Chondrocyte (in vitro differentiated cells): ENCODE results near the gene RAX2. TPM values are rescaled to one million over a fixed set of nuclear protein-coding genes. Genes with fewer than 3 reads are reported as not detected.
"Not testable (repeated sequence)": the region's sequence is repeated elsewhere in the genome, so short reads cannot be mapped to it uniquely, and the experiment has no call there.

Experiments used
- DNase-seq: peaks from one replicate; pipeline ENCODE4 v3.0.0; 2021; ENCODE audit warnings: mixed read lengths, low spot score
- H3K27ac Mint-ChIP-seq: one replicate; pipeline ENCODE4 v1.8.0; 2021; ENCODE audit warnings: mild to moderate bottlenecking, moderate library complexity, mixed read lengths; ENCODE audit not compliant: unreplicated experiment
- H3K27me3 Mint-ChIP-seq: 2 replicates; pipeline ENCODE4 v1.8.0; 2021; ENCODE audit warnings: low read depth, mixed read lengths
- H3K36me3 Mint-ChIP-seq: 2 replicates; pipeline ENCODE4 v1.8.0; 2021; ENCODE audit warnings: low read depth, mixed read lengths
- H3K4me1 Mint-ChIP-seq: 2 replicates; pipeline ENCODE4 v1.8.0; 2021; ENCODE audit warnings: low read depth, mild to moderate bottlenecking, mixed read lengths
- H3K4me3 Mint-ChIP-seq: one replicate; pipeline ENCODE4 v1.8.0; 2021; ENCODE audit warnings: mild to moderate bottlenecking, moderate library complexity, mixed read lengths; ENCODE audit not compliant: unreplicated experiment
- H3K9me3 Mint-ChIP-seq: 2 replicates; pipeline ENCODE4 v1.8.0; 2021; ENCODE audit warnings: low read depth, mixed read lengths
- total RNA-seq: library from RNA; stranded (reverse); gene quantifications from 3 replicates; pipeline ENCODE4 v1.2.1, GENCODE V29; 2021
- TF ChIP-seq, protein P1 (sequence below): fragments of 200-600 bp; sonication (generic); IDR thresholded peaks from 2 replicates; pipeline ENCODE4 v1.5.0; 2021; ENCODE audit warnings: antibody characterized with exemption, mild to moderate bottlenecking, moderate library complexity

RAX2 gene
- total RNA-seq, 1 donor from 2014 or later = not detected

GRCh38 chr19:3762130-3762473 is 9.9 kb downstream of the RAX2 start:
- Mint-ChIP-seq H3K36me3 (peaks cover 6% of the 10 kb centered on the region), H3K9me3 (no peaks in the 10 kb centered on the region), H3K4me3 (peak overlapping the region; percentile 100), H3K27ac (peak overlapping the region; percentile 99), H3K4me1 (peaks cover 28% of the 10 kb centered on the region), H3K27me3 (no peaks in the 10 kb centered on the region)
- TF ChIP-seq, protein P1, sequence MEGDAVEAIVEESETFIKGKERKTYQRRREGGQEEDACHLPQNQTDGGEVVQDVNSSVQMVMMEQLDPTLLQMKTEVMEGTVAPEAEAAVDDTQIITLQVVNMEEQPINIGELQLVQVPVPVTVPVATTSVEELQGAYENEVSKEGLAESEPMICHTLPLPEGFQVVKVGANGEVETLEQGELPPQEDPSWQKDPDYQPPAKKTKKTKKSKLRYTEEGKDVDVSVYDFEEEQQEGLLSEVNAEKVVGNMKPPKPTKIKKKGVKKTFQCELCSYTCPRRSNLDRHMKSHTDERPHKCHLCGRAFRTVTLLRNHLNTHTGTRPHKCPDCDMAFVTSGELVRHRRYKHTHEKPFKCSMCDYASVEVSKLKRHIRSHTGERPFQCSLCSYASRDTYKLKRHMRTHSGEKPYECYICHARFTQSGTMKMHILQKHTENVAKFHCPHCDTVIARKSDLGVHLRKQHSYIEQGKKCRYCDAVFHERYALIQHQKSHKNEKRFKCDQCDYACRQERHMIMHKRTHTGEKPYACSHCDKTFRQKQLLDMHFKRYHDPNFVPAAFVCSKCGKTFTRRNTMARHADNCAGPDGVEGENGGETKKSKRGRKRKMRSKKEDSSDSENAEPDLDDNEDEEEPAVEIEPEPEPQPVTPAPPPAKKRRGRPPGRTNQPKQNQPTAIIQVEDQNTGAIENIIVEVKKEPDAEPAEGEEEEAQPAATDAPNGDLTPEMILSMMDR = no peak
- no peak for DNase-seq

DNA sequence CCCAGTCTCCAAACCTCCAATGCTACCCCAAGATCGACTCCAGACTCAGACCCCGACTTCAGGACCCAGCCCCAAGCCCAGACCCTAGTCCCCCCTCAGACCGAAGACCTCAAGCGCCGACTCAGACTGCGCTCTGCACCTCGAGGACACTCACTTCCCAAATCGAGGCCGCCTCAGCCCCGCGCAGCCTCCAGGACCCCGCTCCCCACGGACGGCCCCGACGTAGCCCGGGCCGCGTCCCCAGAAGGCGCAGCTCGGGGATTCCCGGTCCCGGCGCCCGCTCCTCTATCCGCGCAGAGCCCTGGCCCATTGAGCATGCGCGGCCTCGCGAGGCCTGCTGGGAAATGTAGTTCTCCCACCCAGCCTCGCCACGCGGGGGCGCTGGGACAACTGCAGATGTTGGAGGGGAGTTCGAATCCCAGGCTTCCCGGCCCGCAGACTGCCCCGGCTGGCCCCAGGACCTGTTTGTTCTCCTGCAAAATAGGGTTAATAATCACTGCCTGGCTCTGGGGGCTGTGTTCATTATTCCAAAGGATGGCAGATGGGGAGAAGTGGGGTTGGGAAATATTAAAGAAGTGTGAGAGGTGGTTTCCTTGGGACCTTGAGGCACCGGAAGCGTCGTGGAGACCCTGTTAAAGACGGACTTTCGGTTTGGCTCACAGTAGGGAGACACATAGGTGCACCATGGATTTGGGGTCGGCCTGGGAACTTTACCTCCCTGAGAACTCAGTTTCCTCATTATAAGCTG is 10.5 kb downstream of the RAX2 start, which contains the start of gene APBA3:
Gene APBA3 (minus strand): TSS at position 311 of the 748 bp plus-strand sequence. CDS start 1,428 bp downstream, outside the sequence.
- H3K27me3 Mint-ChIP-seq = no peaks in the 10 kb centered on the region

GRCh38 chr19:3760871-3761361 is 11.1 kb downstream of the RAX2 start:
- H3K4me3 Mint-ChIP-seq = peak overlapping the region; percentile 100
- no peak for DNase-seq
- no peaks in the 10 kb centered on the region for H3K27me3 Mint-ChIP-seq
- TF ChIP-seq, protein P1 = no peak
- no peaks in the 10 kb centered on the region for H3K9me3 Mint-ChIP-seq
- peak overlapping the region; percentile 94 for H3K27ac Mint-ChIP-seq
- H3K36me3 Mint-ChIP-seq = no peaks in the 10 kb centered on the region
- H3K4me1 Mint-ChIP-seq = peaks cover 28% of the 10 kb centered on the region

More for the DNA sequence above, 10.5 kb downstream of the RAX2 start, which contains the start of gene APBA3:
- DNase-seq = peak; percentile 96
- H3K4me1 Mint-ChIP-seq = peaks cover 28% of the 10 kb centered on the region
- TF ChIP-seq, protein P1 = peak; percentile 86
- H3K9me3 Mint-ChIP-seq = no peaks in the 10 kb centered on the region
- H3K27ac Mint-ChIP-seq = peak within 1 kb of the TSS; percentile 99
- peak within 1 kb of the TSS; percentile 100 for H3K4me3 Mint-ChIP-seq
- peaks cover 3% of the 10 kb centered on the region for H3K36me3 Mint-ChIP-seq

GRCh38 chr19:3759482-3760254 is 12.4 kb downstream of the RAX2 start:
- Mint-ChIP-seq H3K9me3 (no peaks in the 10 kb centered on the region), H3K27me3 (no peaks in the 10 kb centered on the region), H3K36me3 (peaks cover 3% of the 10 kb centered on the region), H3K4me1 (peaks cover 28% of the 10 kb centered on the region), H3K27ac (no peak overlapping the region), H3K4me3 (peak overlapping the region; percentile 12)
- TF ChIP-seq, protein P1 = no peak
- no peak for DNase-seq

- H3K4me3 Mint-ChIP-seq, H3K27ac Mint-ChIP-seq, H3K27me3 Mint-ChIP-seq, H3K36me3 Mint-ChIP-seq, H3K9me3 Mint-ChIP-seq, DNase-seq: not testable (repeated sequence)
- H3K4me1 Mint-ChIP-seq = peaks cover 26% of the 10 kb centered on the region
These were observed 13.7 kb downstream of the RAX2 start for GRCh38 chr19:3758297-3758696.

GRCh38 chr19:3757705-3758104 is 14.3 kb downstream of the RAX2 start:
- not testable (repeated sequence) for H3K4me3 Mint-ChIP-seq, H3K9me3 Mint-ChIP-seq, H3K27ac Mint-ChIP-seq, H3K27me3 Mint-ChIP-seq, H3K36me3 Mint-ChIP-seq, DNase-seq
- peaks cover 21% of the 10 kb centered on the region for H3K4me1 Mint-ChIP-seq
